Measurements from ENCODE around the gene SPATA4.

The SPATA4 gene

DNA sequence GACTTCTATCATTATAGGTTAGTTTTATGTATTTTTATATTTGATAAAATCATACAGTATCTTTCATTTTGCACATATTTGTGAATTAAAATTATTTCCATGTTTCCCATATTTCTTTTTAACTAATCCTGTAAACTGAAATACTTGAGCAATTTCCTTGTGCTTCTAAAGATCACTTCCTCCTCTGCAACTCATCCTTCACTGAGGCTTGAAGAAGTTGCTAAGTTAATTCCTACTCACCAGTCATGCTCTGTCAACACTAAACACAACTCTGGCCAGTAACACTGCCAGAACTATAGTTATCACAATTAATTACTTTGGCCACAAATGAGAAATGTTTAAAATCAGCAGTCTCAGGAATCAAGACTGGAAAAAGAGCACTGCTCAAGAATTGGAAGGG lies 6.7 kb downstream of the SPATA4 start:
- DNase-seq: no peak

DNA sequence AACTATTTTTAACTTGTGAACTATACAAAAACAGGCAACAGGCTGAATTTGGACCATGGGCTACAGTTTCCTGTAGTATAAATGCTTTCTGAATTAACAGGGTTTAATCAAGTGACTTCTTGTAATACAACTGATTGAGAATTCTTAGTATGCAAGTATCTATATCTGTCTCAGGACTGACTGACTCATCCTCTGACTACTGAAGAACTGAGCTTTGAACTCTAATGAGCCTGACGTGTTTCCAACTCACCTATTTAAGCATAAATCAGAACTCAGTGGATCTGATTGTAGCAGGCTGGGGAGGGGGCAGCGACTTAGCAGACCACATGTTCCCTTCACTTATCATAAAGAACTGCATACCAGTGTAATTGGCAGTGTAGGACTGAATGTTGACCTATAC lies 7.8 kb downstream of the SPATA4 start:
- no peak for DNase-seq

DNA sequence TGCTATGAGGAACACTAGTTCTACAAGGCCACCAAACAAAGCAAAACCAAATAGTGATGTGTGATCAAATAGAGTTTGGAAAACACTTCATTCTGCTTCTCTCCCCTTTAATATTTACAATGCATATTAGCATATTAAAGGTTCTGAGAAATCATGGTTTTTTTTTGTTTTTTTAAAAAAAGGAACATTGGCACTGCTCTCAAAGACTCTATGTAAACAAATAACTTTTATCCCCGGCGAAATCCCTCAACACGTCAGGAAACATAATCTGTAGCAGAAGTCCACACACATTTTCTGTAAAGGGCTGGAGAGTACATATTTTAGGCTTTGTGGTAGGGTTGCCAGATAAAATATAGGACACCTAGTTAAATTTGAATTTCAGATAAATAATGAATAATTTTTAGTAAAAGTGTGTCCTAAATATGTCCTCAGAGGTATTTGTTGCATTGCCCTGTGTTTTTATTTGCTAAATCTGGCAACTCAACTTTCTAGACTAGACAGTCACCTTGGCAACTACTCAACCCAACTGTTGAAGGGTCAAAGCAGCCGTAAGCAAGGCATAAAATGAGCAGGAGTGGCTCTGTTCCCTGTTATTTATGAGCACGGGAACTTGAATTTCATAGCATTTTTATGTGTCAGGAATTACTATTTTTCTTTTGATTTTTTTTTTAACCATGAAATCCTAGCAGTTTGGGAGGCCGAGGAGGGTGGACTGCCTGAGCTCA lies 8.6 kb downstream of the SPATA4 start:
- DNase-seq: no peak

DNA sequence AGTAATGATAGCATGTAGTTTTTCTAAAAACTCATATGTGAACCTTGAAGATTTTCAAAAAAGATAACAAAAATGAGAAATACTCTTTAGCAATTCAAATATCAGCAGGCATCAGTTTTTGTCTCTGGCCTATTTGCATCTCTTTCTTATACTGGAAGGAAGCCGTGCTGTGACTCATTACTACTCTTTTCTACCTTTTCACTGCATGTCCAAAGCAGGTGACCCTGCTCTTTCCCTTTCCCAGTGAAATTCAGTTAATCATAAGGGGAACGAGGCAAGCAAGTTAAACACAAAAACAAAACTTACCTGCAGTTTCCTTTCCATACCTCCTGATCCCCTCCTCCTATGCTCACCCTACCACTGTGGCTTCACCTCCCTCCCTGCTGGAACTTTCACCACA lies 9.3 kb downstream of the SPATA4 start:
- no peak for DNase-seq

DNA sequence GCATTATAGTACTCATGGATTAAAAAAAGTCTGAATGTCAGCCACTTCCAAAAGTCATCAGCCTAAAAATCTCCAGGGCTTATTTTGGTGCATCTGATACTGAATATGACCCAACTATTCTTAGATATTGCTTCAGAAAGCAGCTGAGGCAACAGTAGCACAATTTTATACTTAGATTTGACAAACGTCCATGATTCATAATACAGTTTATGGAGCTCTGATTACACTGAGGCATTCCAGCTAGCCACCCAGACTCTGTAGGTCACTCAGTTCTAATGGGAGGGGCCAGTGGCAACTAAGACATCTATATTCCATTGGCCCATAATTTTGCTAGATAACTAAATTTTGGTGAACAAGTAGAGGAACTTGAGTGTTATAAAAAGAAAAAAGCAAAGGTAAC lies 10.3 kb downstream of the SPATA4 start:
- DNase-seq: no peak

DNA sequence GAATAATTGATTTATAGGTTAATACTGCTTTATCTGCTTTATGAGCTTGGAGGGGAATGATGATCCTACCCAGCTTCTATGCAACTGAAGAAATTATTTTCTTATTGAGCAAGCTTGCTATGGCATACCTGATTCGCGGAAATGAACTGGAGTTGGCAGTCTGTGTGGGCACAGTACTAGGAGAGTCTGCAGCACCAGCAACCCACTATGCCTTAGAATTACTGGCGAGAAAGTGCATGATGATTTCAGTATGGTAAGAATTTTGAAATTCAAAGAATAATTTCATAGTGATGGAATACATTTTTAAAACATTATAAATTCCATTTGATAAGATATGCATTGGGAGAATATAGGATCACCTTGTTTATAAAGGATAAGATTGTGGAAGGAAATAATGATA lies 32.3 kb downstream of the SPATA4 start:
- DNase-seq: no peak

GRCh38 chr4:176156656-176157055 lies 38.7 kb downstream of the SPATA4 start:
- no peak for DNase-seq

DNA sequence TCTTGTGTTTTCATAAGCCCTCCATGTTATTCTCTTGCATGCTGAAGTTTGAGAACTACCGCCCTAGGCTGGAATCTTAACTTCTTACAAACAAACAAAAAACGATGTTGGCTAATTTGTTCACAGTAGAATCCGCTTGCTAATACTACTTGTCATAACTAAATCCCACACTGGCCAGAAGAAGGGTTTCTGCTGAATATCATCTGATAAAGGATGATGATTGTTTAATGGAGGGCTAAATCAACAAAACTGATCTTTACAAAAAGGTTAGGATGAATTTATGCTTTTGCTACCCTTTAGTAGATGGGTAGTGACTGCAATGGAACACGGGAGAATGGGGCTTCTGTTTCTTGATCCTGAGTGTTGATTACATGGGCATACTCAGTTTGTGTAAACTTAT lies 42.3 kb downstream of the SPATA4 start:
- DNase-seq: no peak

GRCh38 chr4:176150704-176151103 lies 44.7 kb downstream of the SPATA4 start:
- no peak for DNase-seq

- no peak for DNase-seq
Measured at GRCh38 chr4:176150356-176150682, 45.1 kb downstream of the SPATA4 start.

- DNase-seq: no peak
Measured at GRCh38 chr4:176149680-176150355, 45.6 kb downstream of the SPATA4 start.

DNA sequence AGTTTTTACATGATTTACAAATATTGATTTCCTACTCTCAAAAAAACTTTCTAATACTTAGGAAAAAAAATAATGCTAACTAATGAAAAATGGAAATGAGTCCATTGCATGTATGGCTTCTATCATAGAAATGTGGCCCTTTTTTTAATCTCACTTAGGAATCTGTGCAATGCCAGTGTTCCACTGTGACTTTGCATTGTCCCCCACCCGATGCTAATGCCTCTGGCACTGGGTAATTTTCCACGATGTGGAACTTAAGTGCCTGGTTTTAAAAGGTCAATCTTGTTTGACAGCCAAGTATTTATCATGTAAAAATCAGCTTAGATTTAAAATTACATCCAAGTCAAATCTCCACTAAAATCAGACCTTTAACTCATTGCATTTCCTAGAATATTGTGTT lies 53.1 kb downstream of the SPATA4 start:
- DNase-seq: no peak

- DNase-seq: no peak
Measured at GRCh38 chr4:176139518-176139917, 55.9 kb downstream of the SPATA4 start.

GRCh38 chr4:176137631-176138030 lies 57.8 kb downstream of the SPATA4 start:
- no peak for DNase-seq

DNA sequence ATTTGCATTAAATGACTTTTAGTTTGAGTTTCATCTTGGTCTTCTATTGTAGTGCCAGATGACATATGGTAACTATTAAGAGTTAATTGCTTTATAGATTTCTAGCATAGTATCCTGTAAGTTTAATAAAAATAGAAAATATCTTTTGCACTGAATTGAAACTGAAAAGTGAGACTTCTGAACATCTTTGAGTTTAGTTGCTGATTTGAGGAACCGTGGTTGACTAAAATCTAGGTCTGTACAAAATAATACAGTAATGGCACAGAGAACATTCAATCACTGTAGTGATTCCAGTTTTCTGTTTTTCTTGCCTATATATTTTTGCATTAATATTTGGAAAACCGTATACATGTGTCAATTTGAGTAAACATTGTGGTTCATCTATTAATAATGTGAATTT lies 60.7 kb downstream of the SPATA4 start:
- DNase-seq: no peak

Data from activated T-cell treated with anti-CD3 and anti-CD28 coated beads for 4 hours (primary cell).